Muscle of arm (tissue), 14 donors: Measurements from ENCODE around the gene LMAN1L. TPM values are rescaled to one million over a fixed set of nuclear protein-coding genes. Genes with fewer than 3 reads are reported as not detected.
A peak's percentile ranks its signal among the peaks of the same experiment; 100 is the strongest.

Experiments used
- DNase-seq: peaks from one replicate; pipeline ENCODE4 v3.0.0-alpha.2; 2013
- long read RNA-seq, 11 donors: transcript quantifications; one replicate each; lab custom pipeline, GENCODE V29; 2026
- polyA plus RNA-seq, 12 donors: library from polyadenylated mRNA; unstranded; fragments of 120-200 nt; gene quantifications; one replicate each; pipeline ENCODE4 v1.2.1, GENCODE V29; 2013; ENCODE audit not compliant: insufficient read length in 12 of 12

Gene LMAN1L
- under 1 TPM in 1 of 12 donors, not detected in 11; 0.19 TPM for polyA plus RNA-seq
- long read RNA-seq, donor 1 = 0 reads
- long read RNA-seq, donor 2 = 0 reads
- long read RNA-seq, donor 3 = 0 reads
- long read RNA-seq, donor 4 = 0 reads
- long read RNA-seq, donor 5 = 0 reads
- long read RNA-seq, donor 6 = 0 reads
- long read RNA-seq, donor 7 = 0 reads
- long read RNA-seq, donor 8 = 0 reads
- long read RNA-seq, donor 9 = 0 reads
- long read RNA-seq, donor 10 = 0 reads
- long read RNA-seq, donor 11 = 0 reads

DNA sequence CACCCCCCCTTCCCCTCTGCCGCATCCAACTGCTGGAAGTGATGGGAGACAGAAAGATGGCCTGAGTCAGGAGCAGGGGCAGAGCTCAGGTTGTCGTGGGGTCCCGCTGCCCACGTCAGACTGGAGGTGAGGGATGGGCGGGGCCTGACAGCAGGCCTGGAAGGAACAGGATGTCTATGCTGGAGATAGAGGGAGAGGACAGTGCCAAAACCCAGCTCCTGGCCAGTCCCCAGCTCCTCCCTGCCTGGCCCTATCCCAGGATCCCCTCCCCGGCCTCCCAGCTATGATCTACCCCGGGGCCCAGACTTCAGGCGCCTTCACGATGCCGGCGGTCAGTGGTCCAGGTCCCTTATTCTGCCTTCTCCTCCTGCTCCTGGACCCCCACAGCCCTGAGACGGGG is at the start of gene LMAN1L:
Gene LMAN1L (plus strand): TSS at position 303 of the 400 bp plus-strand sequence. CDS start 20 bp downstream, at position 323.
- no peak for DNase-seq

DNA sequence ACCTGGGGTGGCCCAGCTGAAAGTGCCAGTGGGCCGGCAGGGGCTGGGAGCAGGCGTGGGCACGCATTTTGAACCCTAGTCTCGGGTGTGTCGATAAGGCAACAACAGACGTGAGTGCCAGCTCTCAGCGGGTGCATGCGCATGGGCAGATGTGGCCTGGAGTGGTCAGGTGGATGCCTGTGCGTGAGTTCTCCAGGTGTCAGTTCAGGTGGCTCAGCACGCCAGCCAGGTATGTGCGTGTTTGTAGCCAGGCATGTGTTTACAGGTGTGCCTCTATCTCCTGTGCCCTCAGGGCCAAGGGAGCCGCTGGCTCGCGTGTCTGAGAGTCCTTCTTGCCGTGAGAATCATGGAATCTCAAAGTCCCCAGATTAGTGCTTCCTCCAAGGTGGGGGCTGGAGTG is 49.2 kb upstream of the LMAN1L start:
- DNase-seq = no peak

DNA sequence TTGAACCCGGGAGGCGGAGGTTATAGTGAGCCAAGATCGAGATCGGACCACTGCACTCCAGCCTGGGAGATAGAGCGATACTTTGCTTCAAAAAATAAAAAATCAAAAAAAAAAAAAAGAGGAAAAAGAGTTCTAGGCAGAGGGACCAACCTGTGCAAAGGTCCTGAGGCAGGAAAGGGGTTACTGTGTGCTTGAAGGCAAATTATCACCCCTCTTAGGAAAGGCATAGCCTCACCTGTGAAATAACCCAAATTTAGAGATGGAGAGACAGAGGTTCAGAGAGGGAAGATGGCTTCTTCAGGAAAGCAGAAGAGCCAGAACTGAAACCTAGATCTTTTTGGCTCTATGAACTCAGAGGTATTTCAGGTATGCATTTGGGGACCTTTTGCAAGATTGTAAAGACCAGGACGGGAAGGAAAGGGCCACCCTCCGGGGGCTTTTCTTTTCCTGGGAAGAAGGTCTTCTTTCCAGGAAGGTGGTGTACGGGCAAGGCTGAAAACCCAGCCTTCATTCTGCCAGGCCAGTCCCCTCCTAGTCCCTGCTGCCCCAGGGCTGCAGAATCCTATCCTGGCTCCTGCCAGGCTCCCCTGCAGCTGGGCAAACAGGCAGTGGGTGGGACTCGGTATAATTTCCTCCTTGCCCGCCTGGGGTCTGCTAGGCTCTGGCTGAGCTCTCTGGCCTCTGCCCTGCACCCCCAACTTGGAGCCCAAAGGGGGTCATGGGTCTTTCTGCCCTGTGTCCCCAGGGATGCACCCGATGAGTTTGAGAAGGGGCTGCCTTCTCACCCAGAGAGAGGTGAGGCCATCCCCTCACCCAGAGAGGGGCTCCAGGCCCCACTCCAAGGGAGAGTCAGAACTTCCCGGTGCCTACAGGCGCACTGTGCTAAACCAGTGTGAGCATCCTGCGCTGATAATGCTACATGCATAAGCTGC is 45.2 kb upstream of the LMAN1L start:
- no peak for DNase-seq

DNA sequence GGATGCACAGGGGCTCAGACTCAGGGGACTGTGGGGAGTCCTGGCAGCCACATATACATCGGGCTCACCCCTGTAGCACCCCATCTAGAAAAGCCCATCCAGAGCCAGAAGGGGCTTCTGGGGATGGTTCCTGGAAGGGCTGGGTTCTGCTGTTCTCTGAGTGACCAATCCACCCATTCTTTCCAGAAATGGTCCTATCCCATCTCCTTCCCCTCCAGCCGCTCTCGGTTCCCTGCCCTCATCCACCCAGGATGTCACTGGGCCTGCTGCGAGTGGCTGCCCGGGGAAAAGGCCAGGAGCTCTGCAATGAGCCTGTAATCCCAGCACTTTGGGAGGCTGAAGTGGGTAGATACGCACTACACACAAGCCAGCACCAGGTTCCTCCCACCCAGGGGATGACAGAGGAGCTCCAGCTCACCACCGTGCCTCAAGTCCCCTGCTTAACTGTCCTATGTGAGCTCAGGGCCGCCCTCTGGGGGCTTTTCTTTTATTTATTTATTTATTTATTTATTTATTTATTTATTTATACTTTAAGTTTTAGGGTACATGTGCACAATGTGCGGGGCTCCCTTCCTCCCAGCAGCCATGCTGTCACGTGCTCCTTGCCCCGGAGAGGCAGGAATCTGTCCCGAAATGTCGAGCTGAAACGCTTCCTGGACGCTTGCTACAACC is 44.4 kb upstream of the LMAN1L start:
- DNase-seq = no peak

DNA sequence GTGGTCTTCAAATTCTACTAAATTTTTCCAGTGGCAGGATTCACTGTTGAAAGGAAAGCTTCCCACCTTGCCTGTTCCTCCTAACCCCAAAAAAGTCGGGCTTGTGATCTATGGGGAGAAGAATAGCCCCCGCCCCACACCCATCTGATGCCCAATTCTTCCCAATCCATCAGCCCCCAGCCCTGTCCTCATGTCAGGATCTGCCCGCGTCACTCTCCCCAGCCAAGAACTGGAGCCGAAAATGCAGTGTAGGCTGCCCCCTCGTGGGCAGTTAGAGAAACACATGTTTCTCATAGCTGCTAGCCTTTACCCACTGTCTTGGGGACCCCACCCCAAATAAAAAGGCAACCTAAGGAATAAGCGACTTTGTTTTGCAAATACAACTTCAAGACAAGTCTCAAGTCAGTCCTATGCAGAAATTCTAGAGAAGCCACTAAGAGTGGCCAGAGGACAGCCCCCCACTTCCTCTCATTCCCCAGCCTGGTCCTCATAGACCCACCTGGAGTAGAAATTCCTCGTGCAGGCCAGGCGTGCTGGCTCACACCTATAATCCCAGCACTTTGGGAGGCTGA is 43.8 kb upstream of the LMAN1L start:
- DNase-seq = peak; percentile 57

DNA sequence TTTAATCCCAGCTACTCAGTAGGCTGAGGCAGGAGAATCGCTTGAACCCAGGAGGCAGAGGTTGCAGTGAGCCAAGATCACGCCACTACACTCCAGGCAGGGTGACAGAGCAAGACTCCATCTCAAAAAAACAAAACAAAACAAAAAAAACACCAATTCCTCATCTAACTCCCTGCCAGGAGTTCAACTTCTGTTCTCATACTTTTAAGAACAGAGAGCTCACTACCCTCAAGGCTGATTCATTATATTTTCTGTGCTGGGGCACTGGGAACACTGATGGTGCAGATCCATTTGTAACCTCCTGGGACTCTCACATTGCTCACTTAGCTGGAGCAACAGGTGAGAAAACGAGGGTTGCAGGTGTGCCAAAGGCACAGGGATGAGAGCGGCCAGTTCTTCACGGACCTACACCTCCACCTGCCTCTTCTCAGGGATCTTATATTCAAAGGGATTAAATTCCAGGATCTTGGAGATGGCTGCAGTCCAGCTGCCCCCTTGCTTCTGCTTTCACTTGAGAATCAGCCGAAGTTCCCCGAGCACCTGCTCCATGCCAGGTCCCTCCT is 43.1 kb upstream of the LMAN1L start:
- no peak for DNase-seq

DNA sequence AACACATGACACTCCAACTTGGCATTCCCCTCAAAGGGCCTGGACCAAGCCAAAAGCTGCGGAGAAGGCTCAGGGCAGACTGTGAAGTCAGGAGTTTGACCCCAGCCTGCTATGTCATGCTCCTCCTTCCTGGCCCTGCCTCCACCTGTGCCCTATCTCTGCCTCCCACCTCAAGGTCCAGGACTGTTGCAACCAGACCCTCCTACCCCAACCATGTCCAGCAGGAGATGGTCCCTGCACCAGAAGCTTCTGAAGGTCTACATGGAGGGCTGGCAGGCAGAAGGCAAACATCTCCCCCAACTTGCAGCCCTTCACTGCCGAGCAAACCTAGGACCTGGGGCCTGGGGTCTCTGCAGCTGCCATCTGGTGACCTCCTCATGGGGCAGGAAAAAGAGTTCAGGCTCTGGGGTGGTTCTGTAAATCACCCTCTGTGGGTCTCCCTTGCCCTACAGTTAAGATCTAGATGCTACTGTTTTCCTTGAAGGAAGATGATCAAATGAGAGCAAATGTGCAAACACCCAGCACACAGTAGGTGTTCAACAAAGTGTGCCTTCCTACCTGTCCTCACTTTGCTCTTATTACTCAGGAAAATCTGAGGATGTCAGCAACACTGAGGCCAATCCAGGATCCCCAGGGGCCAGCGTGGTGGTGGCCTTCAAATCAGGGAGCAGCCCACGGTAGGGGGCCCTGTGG is 42.3 kb upstream of the LMAN1L start:
- no peak for DNase-seq

DNA sequence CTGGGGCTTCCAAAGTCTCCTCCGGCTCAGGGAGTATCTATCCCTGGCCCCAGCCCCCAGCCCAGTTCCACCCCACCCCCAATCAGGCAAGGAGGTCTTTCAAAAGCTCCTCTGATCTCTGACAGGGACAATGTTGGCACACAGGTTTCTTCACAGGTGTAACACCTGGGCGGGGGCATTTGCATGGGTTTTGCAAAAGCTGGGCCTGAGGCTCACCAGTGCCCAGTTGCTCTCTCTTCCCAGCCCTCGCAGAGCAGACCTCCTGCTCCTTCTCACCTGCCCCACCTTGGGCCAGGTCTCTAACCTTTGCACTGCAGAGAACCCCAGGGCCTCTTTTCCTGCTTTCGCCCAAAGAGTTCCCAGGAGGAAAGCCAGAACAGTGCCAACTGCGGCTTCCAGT is 39.3 kb upstream of the LMAN1L start:
- no peak for DNase-seq

DNA sequence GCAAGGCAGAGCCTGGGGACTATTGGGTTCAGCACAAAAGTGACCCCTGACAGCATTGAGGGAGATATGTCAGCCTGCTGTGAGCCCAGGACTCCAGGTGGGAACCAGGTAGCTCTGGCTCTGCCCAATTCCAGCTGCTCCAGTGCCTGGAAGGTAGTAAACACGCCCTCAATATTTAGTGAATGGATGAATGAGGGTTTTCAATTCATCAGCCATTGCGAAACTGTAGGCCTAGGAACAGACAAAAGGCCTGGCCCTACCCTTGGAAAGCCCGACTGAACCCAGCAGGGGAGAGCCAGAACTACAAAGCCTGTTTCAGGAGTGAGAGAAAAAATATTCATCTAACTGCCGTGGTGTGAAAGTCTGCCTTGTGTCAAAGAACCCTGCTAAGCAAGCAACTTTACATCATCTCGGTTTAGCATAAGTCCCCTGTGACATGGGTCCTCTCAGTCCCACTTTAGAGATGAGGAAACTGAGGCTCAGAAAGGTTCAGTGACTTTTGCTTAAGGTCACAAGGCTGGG is 38.8 kb upstream of the LMAN1L start:
- no peak for DNase-seq

DNA sequence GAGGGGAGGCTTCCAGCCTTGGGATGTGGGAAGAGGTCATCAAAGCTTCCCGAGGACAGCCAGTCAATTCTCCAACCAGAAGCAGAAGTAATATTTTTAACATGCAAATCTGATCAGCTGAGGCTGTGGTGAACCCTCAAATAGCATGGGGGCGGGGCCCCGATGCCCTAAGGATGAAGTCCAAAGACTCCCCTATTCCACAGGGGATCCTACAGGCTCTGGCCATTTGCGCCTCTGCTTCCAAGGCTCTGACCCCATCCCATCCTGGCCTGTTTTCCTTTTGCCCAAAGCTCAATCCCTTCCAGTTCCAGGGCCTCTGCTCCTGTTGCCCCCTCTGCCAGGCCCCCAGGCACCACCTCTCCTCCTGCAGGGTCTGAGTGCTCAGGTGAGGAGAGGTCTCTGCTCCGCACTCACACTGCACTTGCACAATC is 37.5 kb upstream of the LMAN1L start:
- DNase-seq = no peak

DNA sequence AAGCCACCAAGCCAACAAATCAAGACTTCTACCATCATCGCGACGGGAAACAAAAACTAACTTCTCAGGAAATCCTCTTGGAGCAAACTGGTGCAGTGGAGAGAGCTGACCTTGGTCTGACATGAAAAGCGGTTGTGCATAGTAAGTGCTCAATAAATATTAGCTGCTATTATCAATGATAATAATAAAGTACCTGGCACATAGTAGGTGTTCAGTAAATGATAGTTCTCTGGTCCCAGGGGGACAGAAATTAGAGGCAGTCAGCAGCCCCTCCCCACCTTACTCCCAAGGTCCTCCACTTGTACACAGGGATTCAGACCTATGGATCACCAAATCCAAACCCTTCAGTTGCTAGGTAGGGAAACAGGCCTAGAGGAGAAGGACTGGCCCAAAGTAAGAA is 36.7 kb upstream of the LMAN1L start:
- DNase-seq = no peak

DNA sequence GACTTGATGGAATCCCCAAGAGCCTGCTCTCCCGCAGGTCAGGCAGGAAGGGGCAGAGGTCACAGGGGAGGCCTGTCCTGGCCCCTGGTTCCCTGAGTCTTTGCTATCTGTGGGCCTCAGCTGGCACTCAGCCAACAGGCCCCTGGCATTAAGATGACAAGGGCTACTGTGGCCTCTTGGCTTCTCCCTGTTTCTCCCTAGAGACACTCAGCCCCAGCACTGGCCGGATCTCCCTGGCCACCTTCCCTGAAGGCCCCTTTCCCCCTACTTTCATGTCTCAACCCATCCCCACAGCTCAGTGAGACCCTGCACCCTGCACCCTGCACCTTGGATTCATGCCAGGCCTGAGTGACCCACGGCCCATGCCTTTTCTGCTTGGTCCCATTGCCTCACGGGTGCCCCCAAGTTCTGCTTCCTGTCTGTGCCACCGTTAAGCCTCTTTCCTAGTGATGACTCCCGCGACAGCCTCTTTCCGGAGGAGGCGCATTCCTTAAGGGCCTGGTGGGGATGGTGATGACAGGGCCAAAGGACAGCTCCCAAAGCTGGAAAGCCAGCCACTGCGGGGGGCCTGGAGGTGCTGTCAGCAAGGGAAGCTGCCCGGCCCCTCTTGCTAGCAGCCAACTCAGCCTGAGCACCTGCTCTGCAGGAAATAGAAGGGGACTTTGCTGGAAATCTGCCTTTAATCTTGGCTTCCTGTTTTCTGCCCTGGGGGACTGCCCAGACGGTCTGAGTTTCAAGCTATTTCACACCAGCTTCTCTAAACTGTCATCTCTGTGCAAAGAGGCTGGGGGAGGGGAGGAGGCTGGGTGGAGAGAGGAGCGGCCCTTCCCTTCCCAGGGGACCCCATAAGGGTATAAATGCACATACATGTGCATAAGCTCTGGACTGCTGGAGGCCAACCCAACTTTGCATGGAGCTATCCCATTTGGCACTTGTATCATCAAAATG is 35.5 kb upstream of the LMAN1L start:
- DNase-seq = no peak

DNA sequence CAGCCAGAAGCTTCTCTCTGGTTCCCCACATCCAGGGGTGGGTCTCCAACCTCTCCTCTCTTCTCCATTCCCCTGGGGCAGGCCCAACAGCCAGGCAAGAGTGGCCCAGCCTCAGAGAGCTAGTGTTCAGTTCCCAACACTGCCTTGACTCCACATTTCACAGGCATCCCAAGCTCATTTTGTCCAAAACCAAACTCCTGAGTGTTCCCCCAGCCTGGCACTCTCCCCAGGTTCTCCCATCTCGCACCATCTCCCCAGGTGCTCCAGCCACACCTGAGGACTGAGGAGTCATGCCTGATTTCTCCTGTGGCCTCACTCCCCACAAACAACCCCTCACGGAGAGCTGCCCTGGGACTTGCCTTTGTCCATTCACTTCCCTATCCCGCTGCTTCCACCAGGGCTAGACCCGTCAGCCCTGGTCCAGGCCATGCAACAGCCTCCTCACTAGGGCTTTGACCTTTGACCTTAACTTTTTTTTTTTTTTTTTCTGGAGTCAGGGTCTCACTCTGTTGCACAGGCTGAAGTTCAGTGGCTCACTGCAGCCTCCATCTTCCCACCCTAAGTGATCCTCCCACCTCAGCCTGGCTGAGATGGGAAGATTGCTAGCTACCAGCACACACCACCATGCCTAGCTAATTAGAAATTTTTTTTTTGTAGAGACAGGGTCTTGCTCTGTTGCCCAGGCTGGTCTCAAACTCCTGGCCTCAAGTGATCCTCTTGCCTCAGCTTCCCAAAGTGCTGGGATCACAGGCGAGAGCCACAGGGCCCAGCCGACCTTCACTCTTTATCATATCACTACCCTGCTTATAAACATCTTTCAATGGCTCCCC is 34.7 kb upstream of the LMAN1L start:
- DNase-seq = no peak

DNA sequence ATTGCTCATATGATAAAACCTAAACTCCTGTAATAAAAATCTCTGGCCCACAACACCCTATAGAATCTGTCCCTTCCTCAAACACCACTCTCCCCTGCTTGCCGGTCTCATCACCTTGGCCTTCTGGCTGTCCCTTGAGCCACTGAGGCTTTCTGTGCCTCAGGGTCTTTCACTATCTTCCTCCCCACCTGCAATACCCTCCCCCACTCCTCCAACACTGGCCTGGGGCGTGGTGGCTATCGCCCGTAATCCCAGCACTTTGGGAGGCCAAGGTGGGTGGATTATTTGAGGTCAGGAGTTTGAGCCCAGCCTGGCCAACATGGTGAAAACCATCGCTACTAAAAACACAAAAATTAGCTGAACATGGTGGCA is 34.0 kb upstream of the LMAN1L start:
- no peak for DNase-seq

DNA sequence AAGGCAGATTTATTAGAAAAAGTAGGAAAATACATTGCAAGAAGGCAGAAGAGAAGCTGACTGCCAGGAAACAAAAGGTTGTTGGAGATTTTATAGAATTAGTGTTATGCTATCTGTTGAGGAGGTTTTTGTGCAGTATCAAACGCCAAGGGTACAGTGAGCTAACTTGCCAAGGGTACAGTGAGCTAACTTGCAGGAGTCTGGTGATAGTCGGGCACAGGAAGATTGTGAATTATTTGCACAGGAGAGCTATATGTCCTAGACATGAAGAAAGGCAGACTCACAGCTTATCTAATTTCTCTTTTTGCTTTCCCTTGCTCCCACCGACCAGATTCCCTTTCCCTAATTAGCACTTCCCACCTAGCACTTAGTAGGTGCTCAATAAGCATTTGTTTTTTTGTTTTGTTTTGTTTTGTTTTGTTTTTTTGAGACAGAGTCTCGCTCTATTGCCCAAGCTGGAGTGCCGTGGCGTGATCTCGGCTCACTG is 33.4 kb upstream of the LMAN1L start:
- no peak for DNase-seq

DNA sequence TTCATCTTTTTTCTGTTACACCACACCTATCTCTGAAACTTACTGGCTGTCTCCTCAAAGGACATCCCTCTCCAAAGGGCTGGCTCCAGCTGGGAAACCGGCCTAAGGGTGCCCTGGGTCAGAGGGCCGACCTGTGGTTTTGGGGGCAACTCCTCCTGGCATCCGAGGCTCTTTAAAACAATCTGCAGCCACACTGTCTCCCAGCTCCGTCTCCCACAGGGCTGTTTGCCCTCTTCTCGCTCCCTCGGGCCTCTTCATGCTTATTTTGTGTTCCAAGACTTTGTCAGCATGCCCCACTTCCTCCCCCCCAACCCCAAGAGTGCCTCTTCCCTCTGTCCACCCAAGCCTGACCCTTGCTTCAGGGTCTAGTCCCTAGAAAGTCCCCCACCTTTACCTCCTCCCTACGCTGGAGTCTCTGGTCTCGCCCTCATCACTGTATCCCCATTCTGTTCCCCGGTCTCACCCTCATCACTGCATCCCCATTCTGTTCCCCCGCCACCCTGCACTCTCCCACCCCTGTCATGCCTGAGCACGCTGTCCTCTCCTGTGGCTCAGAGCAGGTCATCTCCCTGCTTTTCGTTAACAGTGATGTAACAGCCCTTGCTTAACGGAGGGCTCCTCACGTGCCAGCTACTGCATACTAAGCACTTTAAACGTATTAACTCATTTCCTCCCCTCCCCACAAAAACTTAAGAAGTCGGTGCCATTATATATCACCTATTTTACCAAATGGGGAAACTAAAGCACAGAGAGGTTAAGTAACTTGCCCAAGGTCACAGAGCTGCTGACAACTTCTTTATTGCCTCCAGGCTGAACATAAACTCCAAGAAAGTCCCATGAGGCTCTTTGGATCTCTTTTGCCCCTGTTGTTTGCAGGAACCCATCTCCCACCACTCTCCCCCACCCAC is 31.9 kb upstream of the LMAN1L start:
- DNase-seq = no peak

DNA sequence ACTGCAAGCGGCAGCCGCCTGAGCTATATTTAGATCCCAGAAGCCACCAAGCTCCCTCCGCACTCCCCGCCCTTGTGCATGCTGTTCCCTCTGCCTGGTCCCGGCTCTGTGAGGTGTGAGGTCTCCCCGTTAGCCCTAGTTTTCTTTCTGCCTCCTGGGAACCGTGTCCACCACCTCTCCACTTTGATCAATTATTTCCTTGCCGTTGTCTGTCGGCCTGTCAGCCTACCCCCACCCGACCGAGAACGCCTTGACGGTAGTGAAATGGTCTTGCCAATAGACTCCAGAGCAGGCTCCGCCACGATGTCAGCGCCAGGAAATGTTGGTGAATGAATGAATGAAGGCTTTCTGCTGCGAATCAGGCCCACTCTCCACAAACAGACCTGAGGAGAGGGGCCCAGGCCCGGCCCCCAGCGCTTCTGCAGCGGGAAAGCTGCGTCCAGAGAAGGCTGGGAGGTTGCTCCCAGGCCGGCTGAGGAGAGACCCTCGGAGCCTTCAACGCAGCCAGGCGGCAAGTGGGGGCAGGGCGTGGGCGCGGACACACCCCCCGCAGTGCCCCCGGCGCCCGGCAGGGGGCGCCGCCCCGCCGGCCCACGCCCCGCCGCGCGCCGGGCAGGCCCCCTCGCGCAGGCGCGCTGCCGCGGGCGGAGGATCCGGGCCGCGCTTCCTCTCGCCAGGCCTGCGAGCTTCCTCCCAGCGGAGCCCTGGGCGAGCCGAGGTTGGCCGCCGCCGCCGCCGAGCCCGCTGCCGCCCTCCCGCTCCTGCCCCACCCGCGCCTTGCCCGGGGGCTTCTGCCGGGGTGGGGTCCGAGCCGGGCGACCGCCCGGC is 31.0 kb upstream of the LMAN1L start, which contains the start of gene CSK:
Gene CSK (plus strand): TSS at position 650 of the 828 bp plus-strand sequence. CDS start 16,218 bp downstream, outside the sequence.
- DNase-seq = peak; percentile 65
